Karpas-422 (cell line): ENCODE results near the gene NRTN. TPM values are rescaled to one million over a fixed set of nuclear protein-coding genes. Genes with fewer than 3 reads are reported as not detected.

Source experiments
- DNase-seq: peaks from one replicate; pipeline ENCODE4 v3.0.0-alpha.2; 2015
- H2AFZ ChIP-seq: fragments of 200-600 bp; sonication (generic); 2 replicates; pipeline ENCODE4 v1.6.1; 2014; ENCODE audit warnings: antibody characterized with exemption, low read length, mixed read lengths
- H3K27ac ChIP-seq: fragments of 200-600 bp; sonication (generic); 2 replicates; pipeline ENCODE4 v1.5.1; 2014; ENCODE audit warnings: mild to moderate bottlenecking, low read length, moderate library complexity
- H3K27me3 ChIP-seq: fragments of 200-600 bp; sonication (generic); 2 replicates; pipeline ENCODE4 v1.6.1; 2014; ENCODE audit warnings: low read length, mixed read lengths
- H3K36me3 ChIP-seq: fragments of 200-600 bp; sonication (generic); 2 replicates; pipeline ENCODE4 v1.6.1; 2014; ENCODE audit warnings: low read length, mixed read lengths; ENCODE audit not compliant: insufficient read depth
- H3K4me1 ChIP-seq: fragments of 200-600 bp; sonication (generic); 2 replicates; pipeline ENCODE4 v1.6.1; 2014; ENCODE audit warnings: mild to moderate bottlenecking, low read length, mixed read lengths
- H3K4me2 ChIP-seq: fragments of 200-600 bp; sonication (generic); 2 replicates; pipeline ENCODE4 v1.6.1; 2014; ENCODE audit warnings: low read length, low read depth, mild to moderate bottlenecking; ENCODE audit not compliant: poor library complexity, severe bottlenecking
- H3K4me3 ChIP-seq: fragments of 200-600 bp; sonication (generic); 2 replicates; pipeline ENCODE4 v1.5.1; 2014; ENCODE audit warnings: mild to moderate bottlenecking, antibody characterized with exemption, low read length, mixed read lengths
- H3K79me2 ChIP-seq: fragments of 200-600 bp; sonication (generic); 2 replicates; pipeline ENCODE4 v1.6.1; 2014; ENCODE audit warnings: mild to moderate bottlenecking, low read length, mixed read lengths
- H3K9ac ChIP-seq: fragments of 200-600 bp; sonication (generic); 2 replicates; pipeline ENCODE4 v1.6.0; 2014; ENCODE audit warnings: low read length
- H3K9me2 ChIP-seq: fragments of 200-600 bp; sonication (generic), shearing (Covaris generic); replicated peaks from 2 replicates; pipeline ENCODE4 v1.6.0; 2014; ENCODE audit warnings: mild to moderate bottlenecking, low read length, moderate library complexity; ENCODE audit not compliant: insufficient read depth
- H3K9me3 ChIP-seq: fragments of 300-700, 200-600 bp; sonication (generic); 2 replicates; pipeline ENCODE4 v1.6.1; 2014; ENCODE audit warnings: low read length, mixed read lengths
- H4K20me1 ChIP-seq: fragments of 200-600 bp; sonication (generic); 2 replicates; pipeline ENCODE4 v1.6.1; 2014; ENCODE audit warnings: mild to moderate bottlenecking, antibody characterized with exemption, low read length, low read depth; ENCODE audit not compliant: insufficient read depth
- total RNA-seq: library from RNA; depleted of rRNA; stranded (reverse); fragments of >200 nt; shearing (Covaris generic); gene quantifications from 2 replicates; pipeline ENCODE4 v1.2.3, GENCODE V29; 2014; ENCODE audit warnings: low replicate concordance

NRTN gene
- total RNA-seq, 1 experiment from 2014 or later, result not detected

- H3K27me3 ChIP-seq, result no peaks in the 10 kb centered on the region
- H3K4me3 ChIP-seq, result no peak overlapping the region
- H3K36me3 ChIP-seq, result no peaks in the 10 kb centered on the region
- H3K27ac ChIP-seq, result no peak overlapping the region
- no peaks in the 10 kb centered on the region for H3K4me1 ChIP-seq
- no peaks in the 10 kb centered on the region for H3K9me3 ChIP-seq
- no peak overlapping the region for H3K4me2 ChIP-seq
- H3K79me2 ChIP-seq, result no peaks in the 10 kb centered on the region
- no peak overlapping the region for H3K9ac ChIP-seq
- no peak overlapping the region for H2AFZ ChIP-seq
- H4K20me1 ChIP-seq, result no peaks in the 10 kb centered on the region
- no peak for DNase-seq
- no peaks in the 10 kb centered on the region for H3K9me2 ChIP-seq
Measured at GRCh38 chr19:5857203-5858081, 52.6 kb downstream of the NRTN start.

GRCh38 chr19:5863030-5863665, 58.3 kb downstream of the NRTN start:
- Histone ChIP-seq H2AFZ (no peak overlapping the region), H3K9ac (no peak overlapping the region), H3K4me2 (no peak overlapping the region), H3K9me3 (no peaks in the 10 kb centered on the region), H4K20me1 (no peaks in the 10 kb centered on the region), H3K4me3 (no peak overlapping the region), H3K27me3 (no peaks in the 10 kb centered on the region), H3K27ac (no peak overlapping the region), H3K4me1 (no peaks in the 10 kb centered on the region), H3K9me2 (no peaks in the 10 kb centered on the region), H3K79me2 (no peaks in the 10 kb centered on the region), H3K36me3 (no peaks in the 10 kb centered on the region)
- no peak for DNase-seq

GRCh38 chr19:5864013-5864720, 59.3 kb downstream of the NRTN start:
- Histone ChIP-seq H3K27me3 (no peaks in the 10 kb centered on the region), H3K9ac (no peak overlapping the region)
- DNase-seq, result no peak

GRCh38 chr19:5864725-5865486, 60.0 kb downstream of the NRTN start:
- Histone ChIP-seq H3K27me3 (no peaks in the 10 kb centered on the region), H3K4me2 (no peak overlapping the region), H3K9ac (no peak overlapping the region), H3K36me3 (no peaks in the 10 kb centered on the region), H3K79me2 (no peaks in the 10 kb centered on the region), H3K9me3 (no peaks in the 10 kb centered on the region), H4K20me1 (no peaks in the 10 kb centered on the region), H3K27ac (no peak overlapping the region), H3K9me2 (no peaks in the 10 kb centered on the region), H2AFZ (no peak overlapping the region), H3K4me3 (no peak overlapping the region), H3K4me1 (no peaks in the 10 kb centered on the region)
- DNase-seq, result no peak

More at GRCh38 chr19:5864013-5864720, 59.3 kb downstream of the NRTN start:
- H3K4me3 ChIP-seq, result no peak overlapping the region
- H3K9me3 ChIP-seq, result no peaks in the 10 kb centered on the region
- no peaks in the 10 kb centered on the region for H3K36me3 ChIP-seq
- H2AFZ ChIP-seq, result no peak overlapping the region
- no peaks in the 10 kb centered on the region for H3K4me1 ChIP-seq
- no peaks in the 10 kb centered on the region for H4K20me1 ChIP-seq
- no peak overlapping the region for H3K27ac ChIP-seq
- H3K79me2 ChIP-seq, result no peaks in the 10 kb centered on the region
- no peaks in the 10 kb centered on the region for H3K9me2 ChIP-seq
- no peak overlapping the region for H3K4me2 ChIP-seq

- Histone ChIP-seq H3K27me3 (no peaks in the 10 kb centered on the region), H3K9me2 (no peaks in the 10 kb centered on the region), H3K4me1 (no peaks in the 10 kb centered on the region), H3K36me3 (no peaks in the 10 kb centered on the region), H2AFZ (no peak overlapping the region), H3K9me3 (no peaks in the 10 kb centered on the region), H3K4me2 (no peak overlapping the region), H3K9ac (no peak overlapping the region), H4K20me1 (no peaks in the 10 kb centered on the region), H3K4me3 (no peak overlapping the region), H3K79me2 (no peaks in the 10 kb centered on the region), H3K27ac (no peak overlapping the region)
- no peak for DNase-seq
Measured at GRCh38 chr19:5865772-5866171, 60.9 kb downstream of the NRTN start.

GRCh38 chr19:5867201-5868136, 62.6 kb downstream of the NRTN start:
- no peak overlapping the region for H2AFZ ChIP-seq
- H3K9ac ChIP-seq, result no peak overlapping the region
- no peaks in the 10 kb centered on the region for H3K79me2 ChIP-seq
- no peaks in the 10 kb centered on the region for H3K27me3 ChIP-seq
- H3K27ac ChIP-seq, result no peak overlapping the region
- H4K20me1 ChIP-seq, result no peaks in the 10 kb centered on the region
- no peaks in the 10 kb centered on the region for H3K36me3 ChIP-seq
- no peaks in the 10 kb centered on the region for H3K9me3 ChIP-seq
- H3K9me2 ChIP-seq, result no peaks in the 10 kb centered on the region
- H3K4me1 ChIP-seq, result no peaks in the 10 kb centered on the region
- DNase-seq, result no peak
- no peak overlapping the region for H3K4me3 ChIP-seq
- H3K4me2 ChIP-seq, result no peak overlapping the region

GRCh38 chr19:5870986-5871394, 66.1 kb downstream of the NRTN start:
- Histone ChIP-seq H3K36me3 (no peaks in the 10 kb centered on the region), H2AFZ (no peak overlapping the region), H3K79me2 (no peaks in the 10 kb centered on the region), H4K20me1 (no peaks in the 10 kb centered on the region), H3K27me3 (no peaks in the 10 kb centered on the region), H3K4me2 (no peak overlapping the region), H3K9ac (no peak overlapping the region), H3K4me1 (no peaks in the 10 kb centered on the region), H3K9me3 (no peaks in the 10 kb centered on the region), H3K27ac (no peak overlapping the region), H3K4me3 (no peak overlapping the region), H3K9me2 (no peaks in the 10 kb centered on the region)
- no peak for DNase-seq
